ENCODE data around the gene NDOR1.

Gene NDOR1

GRCh38 chr9:137180491-137180890 lies 25.0 kb upstream of the NDOR1 start:
- no peak for DNase-seq

DNA sequence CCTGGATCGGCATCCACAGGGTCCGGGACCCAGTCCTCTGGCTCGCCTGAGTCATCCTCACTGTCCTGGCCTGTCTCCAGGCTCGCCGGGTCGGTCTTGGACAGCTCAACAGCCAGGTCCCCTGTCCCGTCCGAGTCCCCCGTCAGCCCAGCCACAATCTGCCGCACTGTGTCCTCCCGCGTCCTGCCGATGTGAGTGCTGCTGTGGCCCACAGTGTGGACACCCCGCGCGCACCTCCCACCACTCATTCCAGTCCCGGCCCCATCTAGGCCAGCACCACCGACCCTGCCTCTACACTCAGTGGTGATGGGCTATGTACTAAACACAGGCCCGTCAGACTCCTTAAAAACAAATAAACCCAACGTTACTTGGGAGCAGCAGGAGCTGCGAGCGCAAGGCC lies 23.8 kb upstream of the NDOR1 start:
- no peak for DNase-seq

GRCh38 chr9:137182836-137183235 lies 22.7 kb upstream of the NDOR1 start:
- DNase-seq: no peak

DNA sequence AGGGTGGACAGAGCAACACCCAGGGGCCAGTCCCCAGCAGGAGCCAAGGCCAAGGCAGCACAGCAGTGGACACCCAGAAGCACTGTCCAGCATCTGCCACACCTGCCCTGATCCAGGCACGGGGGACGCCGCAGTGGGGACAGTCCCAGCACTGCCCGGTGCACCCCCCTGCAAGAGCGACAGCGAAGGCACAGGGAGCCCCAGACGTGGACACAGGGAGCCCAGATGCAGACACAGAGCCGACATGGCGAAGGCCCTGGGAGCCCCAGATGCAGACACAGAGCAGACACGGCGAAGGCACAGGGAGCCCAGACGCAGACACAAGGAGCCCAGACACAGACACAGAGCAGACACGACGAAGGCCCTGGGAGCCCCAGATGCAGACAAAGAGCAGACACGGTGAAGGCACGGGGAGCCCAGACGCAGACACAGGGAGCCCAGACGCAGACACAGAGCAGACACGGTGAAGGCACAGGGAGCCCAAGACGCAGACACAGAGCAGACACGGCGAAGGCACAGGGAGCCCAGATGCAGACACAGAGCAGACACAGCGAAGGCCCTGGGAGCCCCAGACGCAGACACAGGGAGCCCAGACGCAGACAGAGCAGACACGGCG lies 21.4 kb upstream of the NDOR1 start:
- no peak for DNase-seq

GRCh38 chr9:137184881-137185660 lies 20.4 kb upstream of the NDOR1 start:
- DNase-seq: no peak

DNA sequence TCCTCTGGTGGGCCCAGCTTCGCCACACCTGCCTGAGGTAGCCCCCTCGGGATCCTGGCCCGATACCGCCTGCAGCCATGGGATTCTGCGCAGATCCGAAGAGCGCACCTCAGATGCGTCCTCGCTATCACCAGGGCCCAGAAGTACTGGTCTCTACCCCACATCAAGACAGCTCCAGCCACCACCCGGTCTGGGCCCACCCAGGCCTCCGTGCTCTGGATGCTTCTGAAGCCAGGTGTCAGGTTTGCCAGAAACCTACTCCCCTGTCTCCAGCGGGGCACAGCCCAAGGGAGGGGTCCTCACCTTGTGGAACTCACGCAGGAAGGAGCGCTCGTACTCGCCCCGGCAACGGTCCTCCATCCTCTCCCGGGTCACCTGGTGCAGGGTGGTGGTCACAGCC lies 19.6 kb upstream of the NDOR1 start:
- DNase-seq: no peak

DNA sequence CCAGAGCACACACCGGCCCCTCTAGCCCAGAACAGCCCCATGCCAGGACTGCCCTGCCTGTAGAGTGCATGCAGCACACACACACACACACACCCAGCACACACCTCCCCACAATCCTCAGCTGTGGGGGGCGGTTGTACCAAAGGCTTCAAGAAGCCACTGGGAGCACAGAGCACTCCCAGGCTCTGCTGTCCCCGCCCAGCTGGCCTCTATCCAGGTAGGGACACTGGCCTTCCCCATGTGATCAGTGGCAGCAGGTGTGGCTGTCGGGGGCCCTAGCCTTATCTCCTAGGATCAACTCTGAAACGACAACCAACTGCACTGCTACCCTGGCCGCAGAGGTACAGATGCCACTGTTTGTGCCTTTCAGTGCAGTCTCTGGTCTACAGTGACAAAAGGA lies 19.1 kb upstream of the NDOR1 start:
- no peak for DNase-seq

GRCh38 chr9:137187386-137187785 lies 18.1 kb upstream of the NDOR1 start:
- no peak for DNase-seq

DNA sequence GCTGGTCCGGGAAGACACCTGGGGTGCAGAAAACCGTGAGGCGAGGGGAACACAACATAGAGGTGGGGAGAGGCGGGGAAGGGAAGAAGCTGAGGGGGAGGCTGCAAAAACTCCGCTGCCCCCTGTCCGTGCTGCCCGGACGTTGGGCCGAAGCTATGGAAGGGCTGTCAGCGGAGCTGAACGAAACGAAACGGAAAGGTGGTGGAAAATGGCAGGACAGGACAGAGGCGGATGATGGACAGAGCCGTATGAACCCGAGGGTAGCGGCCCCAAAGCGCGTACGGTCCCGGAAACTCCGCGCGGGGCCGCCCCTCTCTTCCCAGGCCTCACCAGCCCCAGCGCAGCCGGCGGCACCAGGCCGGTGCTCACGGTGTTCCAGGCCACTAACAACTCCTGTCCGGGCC lies 17.4 kb upstream of the NDOR1 start:
- DNase-seq: no peak

- DNase-seq: peak in 55 of 56 donors; percentile 57 to 96 (median 90)
These were observed 16.8 kb upstream of the NDOR1 start, which contains the start of the genes ANAPC2 and SSNA1 for GRCh38 chr9:137188490-137189296. ANAPC2 (minus strand) TSS chr9:137188560; CDS start chr9:137188532, 28 bp downstream. SSNA1 (plus strand) TSS chr9:137188676; CDS start chr9:137188727, 51 bp downstream.

DNA sequence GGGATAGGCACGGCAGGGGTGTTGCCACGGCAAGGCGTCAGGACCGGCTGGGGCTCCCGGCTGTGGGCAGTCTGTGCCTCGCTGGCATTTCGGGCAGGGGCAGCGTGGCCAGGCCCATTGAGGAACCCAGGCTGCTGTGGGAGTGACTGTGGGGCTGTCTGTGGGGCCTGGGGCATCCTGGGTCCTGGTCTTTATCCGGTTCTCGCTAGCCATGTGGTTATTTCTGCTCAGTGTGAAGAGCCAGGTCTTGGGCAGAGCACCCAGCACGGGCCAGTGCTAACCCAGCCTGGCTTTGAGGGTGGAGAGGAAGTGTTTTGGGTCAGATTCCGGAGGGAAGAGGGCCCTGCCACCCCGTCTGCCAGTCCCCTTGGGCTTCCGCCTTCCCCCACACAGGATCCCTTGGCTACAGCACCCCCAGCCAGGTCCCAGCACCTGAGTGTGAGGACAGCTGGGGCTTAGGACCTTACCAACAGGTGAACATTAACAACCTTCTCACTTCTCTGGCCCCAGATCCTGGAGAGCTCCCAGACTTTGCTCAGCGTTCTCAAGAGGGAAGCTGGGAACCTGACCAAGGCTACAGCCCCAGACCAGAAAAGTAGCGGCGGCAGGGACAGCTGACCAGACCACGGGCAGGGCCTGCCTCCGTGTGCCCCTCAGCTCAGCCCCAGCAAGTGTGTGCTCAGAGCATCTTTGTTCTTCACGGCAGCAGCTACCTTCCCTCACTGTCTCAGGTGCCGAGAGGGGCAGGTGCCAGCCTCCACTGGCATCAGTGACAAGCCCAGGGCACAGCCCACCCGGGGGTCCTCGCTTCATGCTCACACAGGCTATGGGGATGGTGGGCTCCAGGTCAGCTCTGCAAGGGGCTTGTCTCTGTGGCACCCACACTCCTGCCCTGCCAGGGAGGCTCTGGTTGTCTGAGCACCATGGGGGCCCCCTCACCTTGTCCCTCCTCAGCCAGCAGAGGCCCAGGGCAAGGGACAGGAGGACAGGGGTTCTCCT lies 15.9 kb upstream of the NDOR1 start:
- peak in 1 of 56 donors; percentile 35 for DNase-seq

- no peak for DNase-seq
These were observed 15.1 kb upstream of the NDOR1 start for GRCh38 chr9:137190315-137190856.

- no peak for DNase-seq
These were observed 14.3 kb upstream of the NDOR1 start for GRCh38 chr9:137191245-137191644.

DNA sequence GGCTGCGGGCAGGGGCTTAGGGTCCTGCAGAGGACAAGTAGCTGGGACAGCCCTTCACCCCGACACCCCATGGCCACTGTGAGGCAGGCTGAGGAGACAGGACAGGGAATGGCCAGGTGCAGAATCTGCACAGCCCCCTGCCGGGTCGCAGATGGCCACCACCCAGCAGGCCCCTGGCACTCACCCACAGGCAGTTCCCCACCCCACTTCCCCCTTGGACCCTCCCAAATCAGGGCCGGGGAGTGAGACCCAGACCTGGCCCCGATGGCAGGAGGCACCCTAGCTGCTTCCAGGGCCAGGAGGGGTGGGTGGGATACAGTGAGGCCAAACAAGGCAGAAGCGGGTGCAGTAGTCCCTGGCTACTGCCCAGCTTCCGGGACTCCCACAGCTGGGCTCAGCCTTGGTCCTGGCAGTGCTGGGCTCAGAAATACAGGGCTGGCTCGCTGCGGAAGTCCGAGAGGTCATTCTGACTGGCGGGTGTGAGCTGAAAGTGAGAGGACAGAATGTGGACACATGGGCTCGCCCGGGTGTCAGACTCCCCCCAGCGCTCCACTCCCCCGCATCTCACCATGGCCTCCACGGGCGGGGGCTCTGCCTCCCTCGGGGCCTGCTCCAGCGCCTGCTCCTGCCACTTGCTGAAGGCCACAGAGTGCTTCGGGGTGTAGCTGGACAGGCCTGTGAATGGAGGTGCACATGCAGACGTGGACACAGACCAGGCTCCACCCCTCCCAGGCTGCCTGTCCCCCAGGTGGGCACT lies 13.6 kb upstream of the NDOR1 start:
- peak in 50 of 56 donors; percentile 17 to 90 (median 68) for DNase-seq

GRCh38 chr9:137192448-137192780 lies 13.1 kb upstream of the NDOR1 start:
- no peak for DNase-seq

DNA sequence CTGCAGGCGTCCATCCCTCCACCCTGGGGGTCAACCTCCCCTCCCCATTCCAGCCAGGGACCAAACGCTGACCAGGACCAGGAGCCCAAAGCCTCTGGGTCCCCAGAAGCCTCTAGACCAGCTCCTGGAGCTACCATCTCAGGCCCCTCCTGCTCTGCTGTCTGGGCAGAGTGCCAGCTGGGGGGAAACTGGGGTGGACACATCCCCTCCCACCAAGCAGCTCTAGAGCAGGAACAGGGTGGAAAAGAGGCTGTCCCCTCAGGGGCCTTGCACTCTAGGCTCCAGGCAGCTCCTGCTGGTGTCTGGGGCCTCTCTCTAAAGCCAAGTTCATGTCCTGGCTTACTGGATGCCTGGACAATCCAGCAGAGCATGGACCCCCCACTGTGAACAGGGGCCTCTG lies 12.6 kb upstream of the NDOR1 start:
- DNase-seq: no peak

GRCh38 chr9:137193771-137194170 lies 11.7 kb upstream of the NDOR1 start:
- peak in 1 of 56 donors; percentile 60 for DNase-seq

GRCh38 chr9:137194388-137194787 lies 11.1 kb upstream of the NDOR1 start:
- peak in 55 of 56 donors; percentile 13 to 96 (median 88) for DNase-seq

DNA sequence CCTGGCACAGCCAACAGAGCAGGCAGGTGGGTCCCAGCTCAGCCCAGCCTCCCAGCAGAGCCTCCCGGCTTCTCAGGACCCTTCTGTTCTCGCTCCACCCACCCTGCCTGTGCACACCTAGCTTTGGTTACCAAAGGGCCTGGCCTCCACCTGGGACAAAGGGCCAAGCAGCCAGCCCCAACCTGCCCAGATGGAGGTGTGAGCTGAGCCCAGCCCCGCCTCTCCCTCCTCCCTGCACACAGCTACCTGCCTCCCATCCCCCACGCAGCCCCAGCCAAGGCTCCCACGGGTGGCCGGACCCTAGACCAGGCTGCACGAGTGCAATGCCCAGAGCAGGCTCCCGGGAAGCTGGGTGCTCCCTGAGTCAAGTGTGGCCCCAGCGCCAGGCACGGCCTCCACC lies 10.6 kb upstream of the NDOR1 start:
- peak in 3 of 56 donors; percentile 36 to 63 (median 38) for DNase-seq
